ENCODE results near the gene ZBED3. TPM values are rescaled to one million over a fixed set of nuclear protein-coding genes. Genes with fewer than 3 reads are reported as not detected.
"Not testable (repeated sequence)": the region's sequence is repeated elsewhere in the genome, so short reads cannot be mapped to it uniquely, and the experiment has no call there.

ZBED3 gene
- total and polyA plus RNA-seq, 9 of the 15 experiments (the other 6 are each of a cell fraction or from before 2014, with no cell fraction given): 0.01 to 0.03 (median 0.01) TPM; not detected in 5

GRCh38 chr5:77080905-77081304, 6.2 kb downstream of the ZBED3 start:
- CTCF ChIA-PET (ENCODE audit: low intra/inter-chr PET ratio): no interaction called here
- intact Hi-C loops (cut with micrococcal nuclease): no loop called here
- BruUV-seq (replicated peaks): no TSS peak

GRCh38 chr5:77080479-77080878, 6.6 kb downstream of the ZBED3 start:
- intact Hi-C loops (cut with micrococcal nuclease); H3K27ac ChIP-seq (ENCODE audit: extremely low read depth, low read depth, low read length); H2AFZ ChIP-seq (ENCODE audit: low read depth, low read length); H3K36me3 ChIP-seq (ENCODE audit: control insufficient read depth, insufficient read depth, low read length); H3K27me3 ChIP-seq (ENCODE audit: control insufficient read depth in 2 of 2, insufficient read depth in 2 of 2, low read length in 2 of 2); H3K4me3 ChIP-seq; ATAC-seq; in situ Hi-C loops (cut with MboI); H4K20me1 ChIP-seq (replicated peaks; ENCODE audit: control insufficient read depth, insufficient read depth, low read length); DNase-seq (ENCODE audit: extremely low read depth in 1 of 4, low spot score in 3 of 4); H3K9me3 ChIP-seq (replicated peaks; ENCODE audit: control insufficient read depth, insufficient read depth, low read depth, low read length); H3K4me2 ChIP-seq (ENCODE audit: insufficient read depth, low read length); H3K79me2 ChIP-seq (ENCODE audit: control insufficient read depth, insufficient read depth, low read length); FAIRE-seq; H3K9ac ChIP-seq (ENCODE audit: insufficient read depth in 1 of 2, low read depth in 2 of 2, low read length in 2 of 2); CTCF ChIA-PET (ENCODE audit: low intra/inter-chr PET ratio); POLR2A ChIA-PET; BruUV-seq (replicated peaks); H3K9me1 ChIP-seq (ENCODE audit: control insufficient read depth, insufficient read depth, low read length): not testable (repeated sequence)
- WGBS (ENCODE audit: insufficient coverage, low coverage, missing lambda C conversion rate): 37% methylated on average over 11 of the region's 11 CpGs
- H3K4me1 ChIP-seq (replicated peaks in 1 of 2; ENCODE audit: control insufficient read depth in 2 of 2, insufficient read depth in 2 of 2, low read length in 2 of 2): peaks cover 0 to 13% of the 10 kb centered on the region in 2 experiments; a peak in 3 of 5 replicates

More at GRCh38 chr5:77080905-77081304, 6.2 kb downstream of the ZBED3 start:
- no peak for DNase-seq (ENCODE audit: extremely low read depth in 1 of 4, low spot score in 3 of 4)
- Histone ChIP-seq H3K4me1 (replicated peaks in 1 of 2; ENCODE audit: control insufficient read depth in 2 of 2, insufficient read depth in 2 of 2, low read length in 2 of 2) (peaks cover 0 to 13% of the 10 kb centered on the region in 2 experiments; a peak in 3 of 5 replicates), H3K4me2 (ENCODE audit: insufficient read depth, low read length) (no peak overlapping the region), H3K27me3 (ENCODE audit: control insufficient read depth in 2 of 2, insufficient read depth in 2 of 2, low read length in 2 of 2) (no peaks in the 10 kb centered on the region), H3K9ac (ENCODE audit: insufficient read depth in 1 of 2, low read depth in 2 of 2, low read length in 2 of 2) (no peak overlapping the region), H3K79me2 (ENCODE audit: control insufficient read depth, insufficient read depth, low read length) (no peaks in the 10 kb centered on the region), H3K4me3 (no peak overlapping the region), H3K9me1 (ENCODE audit: control insufficient read depth, insufficient read depth, low read length) (no peaks in the 10 kb centered on the region), H3K27ac (ENCODE audit: extremely low read depth, low read depth, low read length) (no peak overlapping the region), H3K36me3 (ENCODE audit: control insufficient read depth, insufficient read depth, low read length) (no peaks in the 10 kb centered on the region), H2AFZ (ENCODE audit: low read depth, low read length) (no peak overlapping the region), H4K20me1 (replicated peaks; ENCODE audit: control insufficient read depth, insufficient read depth, low read length) (no peaks in the 10 kb centered on the region), H3K9me3 (replicated peaks; ENCODE audit: control insufficient read depth, insufficient read depth, low read depth, low read length) (no peaks in the 10 kb centered on the region)
- no peak for FAIRE-seq
- TF ChIP-seq ZNF134 (CRISPR knock-in tag; conservative IDR thresholded peaks at IDR 0.05): no peak
- no peak for TF ChIP-seq FOSL1 (tag; conservative IDR thresholded peaks at IDR 0.05)
- TF ChIP-seq GABPB2 (CRISPR knock-in tag; conservative IDR thresholded peaks at IDR 0.05): no peak
- TF ChIP-seq MEF2A (IDR thresholded peaks at IDR 0.05; ENCODE audit: control insufficient read depth, low read depth, low read length): no peak
- TF ChIP-seq FOS (IDR thresholded peaks at IDR 0.05; ENCODE audit: extremely low read depth, insufficient read length): no peak
- no peak for TF ChIP-seq CREB1 (IDR thresholded peaks at IDR 0.05)
- TF ChIP-seq CREB1 (CRISPR knock-in tag; IDR thresholded peaks at IDR 0.05): no peak
- no peak for TF ChIP-seq HMG20B (CRISPR knock-in tag; IDR thresholded peaks at IDR 0.05)
- TF ChIP-seq XRCC3 (IDR thresholded peaks at IDR 0.05): no peak
- no peak for TF ChIP-seq ZNF143 (CRISPR knock-in tag; IDR thresholded peaks at IDR 0.05)
- TF ChIP-seq CTCFL (IDR thresholded peaks at IDR 0.05; ENCODE audit: borderline replicate concordance, insufficient read depth, low read depth, low read length, poor library complexity, severe bottlenecking): no peak
- no peak for TF ChIP-seq EHMT2 (IDR thresholded peaks at IDR 0.05)
- 20% methylated on average over 5 of the region's 5 CpGs for WGBS (ENCODE audit: insufficient coverage, low coverage, missing lambda C conversion rate)
- in situ Hi-C loops (cut with MboI): no loop called here
- no peak for ATAC-seq
- POLR2A ChIA-PET: no interaction called here

Data from K562 (cell line).